GM11168 (cell line): Measurements from ENCODE around the gene C6orf47.

Experiments
- in situ Hi-C: fragments of 300-500 bp; cut with MboI; formaldehyde crosslinking; loops from one replicate; pipeline ENCODE4 v1.12.0; 2022; ENCODE audit warnings: low sequenced_read_pairs; ENCODE audit not compliant: unreplicated experiment

C6orf47 gene

DNA sequence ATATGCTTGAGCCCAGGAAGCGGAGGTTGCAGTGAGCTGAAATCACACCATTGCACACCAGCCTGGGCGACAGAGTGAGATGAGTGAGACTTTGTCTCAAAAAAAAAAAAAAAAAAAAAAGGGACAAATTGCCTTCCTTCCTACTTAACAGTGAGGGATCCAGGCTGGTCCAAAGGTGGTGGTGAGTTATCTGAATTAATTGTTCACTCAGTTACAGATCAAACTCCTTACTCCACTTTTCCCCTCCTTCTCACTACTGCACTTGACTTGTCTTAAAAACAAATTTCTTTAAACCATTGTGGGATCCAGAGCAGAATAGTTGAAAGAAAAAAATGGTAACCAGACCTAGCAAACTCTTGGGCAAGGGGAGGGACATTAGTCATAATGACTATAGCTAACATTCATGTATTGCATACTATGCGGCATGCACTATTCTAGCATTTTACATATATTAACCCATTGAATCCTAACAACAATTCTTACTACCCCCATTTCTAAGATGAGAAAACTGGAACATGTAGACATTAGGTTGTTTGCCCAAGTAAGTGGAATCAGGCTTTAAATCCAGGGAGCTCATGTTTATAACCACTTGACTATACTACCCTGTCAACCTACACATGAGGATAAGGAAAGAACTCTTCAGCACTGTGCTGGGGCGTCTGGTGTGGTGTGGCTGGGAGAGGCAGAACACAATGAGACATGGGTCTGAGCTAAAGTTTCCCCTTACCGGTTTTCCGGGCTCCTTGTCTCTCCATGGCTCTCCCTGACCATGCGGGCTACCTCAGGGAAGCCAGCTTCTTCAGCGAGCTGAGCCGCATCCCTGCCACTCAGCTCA lies 2.8 kb upstream of the C6orf47 start:
- in situ Hi-C loops, result no loop called here

DNA sequence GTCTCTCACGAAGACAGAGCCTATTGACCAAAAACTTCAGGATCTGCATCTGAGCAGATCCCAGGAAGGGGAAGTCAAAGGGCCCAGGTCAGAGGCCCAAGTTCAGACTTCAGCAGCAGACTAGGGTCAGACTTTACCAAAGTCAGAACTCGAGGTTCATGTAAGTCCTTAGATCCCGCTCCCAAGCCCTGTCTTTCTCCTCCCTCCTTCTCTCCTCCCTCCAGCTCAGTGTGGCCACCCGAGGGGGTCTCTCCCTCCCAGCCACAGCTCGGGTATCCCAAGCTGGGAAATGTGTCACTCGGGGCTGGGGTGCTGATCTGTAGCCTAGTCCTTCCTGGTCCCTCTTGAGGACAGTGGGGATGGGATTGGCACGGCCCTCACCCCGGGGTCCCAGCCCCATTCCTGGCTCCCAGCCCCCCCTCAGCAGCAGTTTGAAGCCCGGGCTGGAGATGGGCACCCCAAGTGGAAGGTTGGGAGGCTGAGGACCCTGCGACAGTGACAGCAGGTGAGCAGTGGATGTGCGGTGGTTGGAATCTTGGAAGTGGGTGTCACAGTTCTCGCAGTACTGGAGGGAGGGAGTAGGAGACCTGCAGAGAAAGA lies 1.6 kb upstream of the C6orf47 start:
- in situ Hi-C loops, result no loop called here

DNA sequence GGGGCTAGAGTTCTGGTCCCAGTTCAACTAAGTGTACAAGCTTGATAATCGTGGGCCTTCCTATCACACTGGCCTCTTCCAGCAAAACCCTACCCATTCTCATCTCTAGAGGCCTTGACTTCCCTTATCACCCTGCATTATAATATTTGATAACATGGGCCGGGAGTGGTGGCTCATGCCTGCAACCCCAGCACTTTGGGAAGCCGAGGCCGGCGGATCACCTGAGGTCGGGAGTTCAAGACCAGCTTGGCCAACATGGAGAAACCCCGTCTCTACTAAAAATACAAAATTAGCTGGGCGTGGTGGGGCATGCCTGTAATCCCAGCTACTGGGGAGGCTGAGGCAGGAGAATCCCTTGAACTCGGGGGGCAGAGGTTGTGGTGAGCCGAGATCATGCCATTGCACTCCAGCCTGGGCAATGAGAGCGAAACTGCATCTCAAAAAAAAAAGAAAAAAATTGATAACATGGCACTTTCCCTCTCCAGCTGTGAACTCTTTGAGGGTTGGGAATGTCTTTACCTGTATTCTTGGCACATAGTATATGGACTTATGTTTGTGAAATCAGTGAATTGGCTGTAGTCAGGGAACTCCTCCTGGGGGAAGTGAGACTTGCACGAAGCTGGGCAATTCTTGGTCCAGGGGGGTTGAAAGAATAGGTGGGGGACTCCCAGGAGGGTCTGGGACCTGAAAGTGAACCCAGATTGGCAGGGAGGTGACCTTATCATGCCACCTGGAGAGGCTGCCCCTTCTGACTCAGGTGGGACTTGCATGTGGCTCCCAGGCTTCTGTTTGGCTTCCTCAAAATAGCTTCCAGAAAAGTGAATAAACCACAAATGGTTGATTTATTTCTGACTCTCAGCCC lies 915 bp upstream of the C6orf47 start:
- in situ Hi-C loops, result no loop called here

DNA sequence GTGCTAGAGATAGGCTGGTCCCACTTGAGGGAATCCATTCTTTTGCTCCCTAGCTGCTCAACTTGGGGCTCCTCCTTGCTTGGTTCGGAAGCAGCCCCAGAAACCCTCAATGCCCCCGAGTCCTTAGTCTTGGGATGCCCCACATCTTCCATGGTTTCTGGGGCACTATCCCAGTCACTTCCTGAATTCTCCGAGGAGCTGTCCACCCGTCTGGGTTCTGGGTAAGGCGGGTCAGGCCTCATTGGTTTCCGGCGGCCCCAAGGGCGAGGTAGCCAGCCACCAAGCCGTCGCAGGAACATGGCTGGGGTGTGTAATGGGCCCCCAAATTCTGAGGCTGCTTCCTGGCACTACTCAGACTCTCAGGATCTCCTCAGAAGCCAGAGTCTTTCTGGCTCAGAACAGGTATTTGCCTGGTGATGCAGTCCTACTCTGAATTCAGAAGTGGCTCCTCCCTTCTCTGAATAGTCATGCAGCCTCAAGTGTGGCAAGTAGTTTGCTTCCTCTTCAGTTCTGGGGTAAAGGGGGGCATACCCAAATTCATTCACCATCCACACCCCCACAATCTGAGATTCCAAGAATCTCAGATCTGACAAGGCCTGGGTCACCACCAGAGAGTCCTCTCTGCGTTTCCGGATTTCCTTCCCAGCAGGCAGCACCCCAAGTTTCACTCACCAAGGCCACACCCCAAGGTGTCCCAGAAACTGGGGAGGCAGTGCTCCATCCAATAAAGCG lies 763 bp downstream of the C6orf47 start:
- in situ Hi-C loops, result no loop called here

DNA sequence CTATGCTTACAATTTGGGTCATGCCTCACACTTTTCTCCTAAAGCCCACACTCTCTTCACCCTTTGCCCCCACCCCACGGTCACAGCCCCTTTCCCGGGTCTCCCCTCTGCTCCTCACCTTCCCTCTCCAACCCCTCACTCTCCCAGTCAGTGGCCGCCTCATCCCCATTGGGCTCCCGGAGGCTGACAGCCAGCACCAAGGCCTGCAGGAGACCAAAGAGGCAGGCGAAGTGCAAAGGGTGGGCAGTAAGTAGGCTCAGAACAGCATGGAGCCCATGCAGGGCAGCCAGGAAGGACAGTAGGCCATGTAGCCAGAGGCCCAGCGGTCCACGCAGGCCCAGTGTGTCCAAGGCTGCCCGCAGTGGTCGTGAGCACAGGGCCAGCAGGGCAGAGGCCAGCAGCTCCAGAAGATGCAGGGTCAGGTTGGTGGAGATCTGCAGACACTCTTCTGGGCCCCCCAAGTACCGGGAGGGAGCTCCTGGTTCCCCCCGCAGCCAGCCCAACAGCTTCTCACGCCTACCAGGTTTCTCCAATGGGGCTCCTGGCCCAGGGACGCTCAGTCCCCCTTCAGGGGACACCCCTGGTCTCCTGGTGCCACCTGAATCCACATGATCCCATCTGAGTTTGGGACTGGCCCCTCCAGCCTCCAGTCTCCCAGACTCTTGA lies 1.5 kb downstream of the C6orf47 start:
- in situ Hi-C loops, result no loop called here

DNA sequence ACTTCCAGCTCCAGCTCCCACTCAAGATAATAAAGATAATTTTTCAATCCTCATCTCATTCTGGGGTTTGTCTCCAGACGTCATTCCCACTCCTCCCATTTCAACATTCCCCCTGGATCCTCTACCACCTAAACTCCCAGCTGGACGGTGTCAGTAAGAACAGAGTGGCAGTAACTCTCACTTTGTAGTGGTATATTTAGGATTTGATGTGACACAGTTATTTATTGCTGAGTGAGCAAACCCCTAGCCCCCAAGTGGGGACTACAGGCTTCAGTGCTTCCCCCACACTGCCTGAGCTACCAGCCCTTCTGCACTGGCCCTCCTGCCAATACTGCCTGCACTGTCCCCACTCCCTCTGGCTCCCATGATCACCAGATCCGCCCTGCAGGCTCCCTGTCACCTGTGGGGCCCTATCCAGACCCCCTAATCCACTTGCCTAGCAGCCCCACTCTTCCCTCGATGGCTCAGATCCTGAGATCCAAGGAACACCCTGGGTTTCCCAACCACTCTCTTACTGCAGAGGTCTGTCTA lies 2.4 kb downstream of the C6orf47 start:
- in situ Hi-C loops, result no loop called here

DNA sequence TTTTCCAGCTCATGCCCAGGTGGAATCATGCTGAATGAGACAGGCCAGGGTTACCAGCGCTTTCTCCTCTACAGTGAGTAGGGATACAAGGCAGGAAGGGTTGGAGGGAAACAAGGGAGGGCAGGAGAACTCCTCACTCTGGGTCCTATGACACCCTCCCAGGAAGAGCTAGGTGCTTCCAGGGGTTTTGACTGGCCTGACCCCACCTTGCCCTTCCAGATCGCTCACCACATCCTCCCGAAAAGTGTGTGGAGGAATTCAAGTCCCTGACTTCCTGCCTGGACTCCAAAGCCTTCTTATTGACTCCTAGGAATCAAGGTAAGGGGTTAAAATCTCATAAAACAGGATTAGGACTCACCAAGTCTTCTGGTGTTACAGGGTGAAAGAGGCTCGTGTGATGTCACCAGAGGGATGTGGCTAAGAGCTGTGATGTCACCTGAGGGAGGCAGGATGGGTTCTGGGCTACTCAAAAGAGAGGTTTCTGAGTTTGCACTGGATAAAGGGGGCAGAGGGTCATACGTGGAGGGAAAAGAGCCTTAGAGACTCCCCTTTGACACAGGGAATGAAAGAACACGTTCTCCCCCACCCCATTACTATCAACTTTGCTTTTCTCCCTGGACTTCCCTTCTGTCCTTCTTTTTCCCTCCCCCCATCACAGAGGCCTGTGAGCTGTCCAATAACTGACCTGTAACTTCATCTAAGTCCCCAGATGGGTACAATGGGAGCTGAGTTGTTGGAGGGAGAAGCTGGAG lies 3.0 kb downstream of the C6orf47 start:
- in situ Hi-C loops, result no loop called here

DNA sequence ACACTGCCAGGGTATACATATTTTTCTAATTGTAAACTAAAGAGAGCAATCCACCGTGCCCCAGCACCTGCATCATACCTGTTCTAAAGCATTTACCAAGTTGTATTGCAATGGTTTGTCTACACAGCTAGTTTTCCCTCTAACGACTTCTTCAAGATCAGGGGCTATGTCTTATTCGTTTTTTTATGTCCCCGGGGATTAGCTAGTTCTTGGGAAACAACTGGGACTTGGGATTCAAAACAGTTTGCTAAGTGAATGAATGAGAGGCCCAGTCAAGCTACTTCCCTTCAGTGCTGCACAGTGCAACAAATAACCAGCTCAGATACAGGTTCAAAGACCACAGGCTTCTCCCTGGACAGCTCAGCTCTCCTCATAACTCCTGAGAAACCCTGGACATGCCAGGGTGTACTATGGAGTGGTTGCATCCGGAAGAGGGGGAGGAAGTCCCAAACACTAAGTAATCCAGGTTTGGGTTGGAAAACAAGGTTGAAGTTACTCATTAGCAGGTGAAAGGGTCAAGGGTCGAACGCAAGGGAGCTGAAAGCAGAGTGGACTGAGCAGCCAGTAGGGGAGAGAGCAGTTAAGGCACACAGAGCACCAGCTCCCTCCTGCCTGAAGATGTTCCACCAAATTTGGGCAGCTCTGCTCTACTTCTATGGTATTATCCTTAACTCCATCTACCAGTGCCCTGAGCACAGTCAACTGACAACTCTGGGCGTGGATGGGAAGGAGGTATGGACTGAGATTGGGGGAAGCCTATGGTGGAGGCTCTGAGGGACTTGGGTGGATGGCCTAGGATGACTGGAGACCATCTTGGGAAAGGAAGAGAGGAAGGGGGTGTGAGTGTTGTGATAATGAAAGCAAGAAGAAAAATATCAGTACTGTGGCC lies 5.0 kb downstream of the C6orf47 start, which contains the start of gene APOM:
Gene APOM (plus strand): TSS at position 546 of the 889 bp plus-strand sequence. CDS start 73 bp downstream, at position 619.
- in situ Hi-C loops, result no loop called here

DNA sequence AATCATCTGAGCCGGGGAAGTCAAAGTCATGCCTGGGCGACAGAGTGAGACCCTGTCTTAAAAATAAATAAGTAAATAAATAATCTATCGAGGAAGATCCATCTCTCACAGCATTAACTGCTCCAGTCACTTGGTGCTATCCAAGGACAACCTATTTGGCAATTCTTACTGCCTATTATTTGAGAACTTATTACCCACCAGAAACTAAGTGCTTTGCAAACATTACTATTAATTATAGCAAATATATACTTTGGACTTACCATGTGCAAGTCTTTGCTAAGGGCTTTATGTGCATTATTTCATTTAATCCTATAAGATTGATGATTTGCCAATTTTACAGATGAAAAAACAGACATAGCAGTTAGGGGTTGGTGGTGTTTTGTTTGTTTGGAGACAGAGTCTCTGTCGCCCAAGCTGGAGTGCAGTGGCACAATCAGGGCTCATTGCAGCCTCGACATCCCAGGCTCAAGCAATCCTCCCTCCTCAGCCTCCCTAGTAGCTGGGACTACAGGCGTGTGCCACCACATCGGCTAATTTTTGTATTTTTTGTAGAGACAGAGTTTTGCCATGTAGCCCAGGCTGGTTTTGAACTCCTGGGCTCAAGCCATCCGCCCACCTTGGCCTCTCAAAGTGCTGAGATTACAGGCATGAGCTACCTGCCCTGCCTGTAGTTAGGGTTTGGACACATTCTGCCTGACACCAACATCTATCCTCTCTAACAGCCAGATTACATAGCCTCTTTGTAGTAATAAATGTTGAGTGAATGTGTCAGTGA lies 5.8 kb downstream of the C6orf47 start:
- in situ Hi-C loops, result no loop called here

DNA sequence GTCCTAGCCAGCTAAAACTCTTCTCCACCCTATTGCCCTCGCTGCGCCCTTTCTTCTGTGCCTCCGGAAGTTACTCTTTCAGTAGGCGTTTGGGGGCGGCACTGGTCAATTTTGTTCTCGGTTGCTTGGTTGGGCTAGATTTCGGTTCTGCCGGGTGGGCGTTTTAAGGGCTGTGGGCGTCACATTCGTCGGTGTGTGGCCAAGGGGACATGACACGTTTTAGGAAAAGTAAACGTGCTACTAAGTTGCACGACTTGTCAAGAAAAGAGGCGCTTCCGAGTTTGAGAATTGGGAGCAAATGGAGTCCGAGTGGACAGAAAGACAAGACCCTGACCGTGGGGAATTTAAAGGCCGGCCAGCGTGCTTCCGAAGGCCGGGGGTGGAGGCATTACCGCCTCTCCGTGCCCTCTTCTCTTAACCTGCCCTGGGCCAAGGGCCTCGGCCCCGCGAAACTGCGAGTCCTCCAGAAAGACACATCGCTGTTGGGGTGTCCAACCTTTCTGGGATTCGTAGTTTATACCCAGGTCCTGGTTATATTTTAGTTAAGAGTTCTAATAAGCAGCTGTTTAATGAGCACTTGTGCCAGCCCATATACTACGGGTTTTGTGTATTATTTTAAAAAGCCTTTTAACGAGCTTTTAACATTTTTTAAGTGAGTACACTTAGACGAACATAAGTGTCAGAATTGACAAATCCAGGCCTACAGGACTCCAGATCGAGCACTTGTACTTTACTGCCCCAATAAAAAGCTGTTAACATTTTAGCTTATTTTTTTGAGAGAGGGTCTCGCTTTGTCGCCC lies 7.5 kb downstream of the C6orf47 start:
- in situ Hi-C loops, result no loop called here

DNA sequence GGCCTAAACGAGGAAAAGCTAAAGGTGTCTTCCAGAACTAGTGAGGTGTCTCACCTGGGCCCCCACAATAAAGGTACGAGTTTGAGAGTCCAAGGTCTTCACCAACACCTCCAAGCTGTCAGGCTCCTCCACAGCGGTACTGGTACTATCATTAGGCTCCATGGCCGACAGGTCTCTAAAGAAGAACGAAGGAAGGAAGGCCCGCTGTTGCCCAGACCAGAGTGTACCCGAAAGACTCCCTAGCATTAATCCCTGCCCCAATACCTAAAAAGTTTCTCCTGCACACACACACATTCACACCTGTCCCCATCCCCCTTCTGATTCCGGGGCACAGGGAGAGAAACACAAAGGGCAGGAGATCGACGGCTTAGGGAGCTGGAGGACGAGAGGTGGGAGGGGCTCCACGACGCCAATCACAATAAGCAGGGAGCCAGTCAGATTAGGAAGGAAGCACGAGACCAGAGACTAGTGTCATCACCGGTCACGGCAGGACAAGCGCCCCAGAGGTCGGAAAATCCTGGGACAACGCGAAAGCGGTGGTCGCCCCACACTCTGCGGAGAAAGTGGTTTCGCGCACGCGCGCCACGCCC lies 8.9 kb downstream of the C6orf47 start:
- in situ Hi-C loops, result no loop called here

DNA sequence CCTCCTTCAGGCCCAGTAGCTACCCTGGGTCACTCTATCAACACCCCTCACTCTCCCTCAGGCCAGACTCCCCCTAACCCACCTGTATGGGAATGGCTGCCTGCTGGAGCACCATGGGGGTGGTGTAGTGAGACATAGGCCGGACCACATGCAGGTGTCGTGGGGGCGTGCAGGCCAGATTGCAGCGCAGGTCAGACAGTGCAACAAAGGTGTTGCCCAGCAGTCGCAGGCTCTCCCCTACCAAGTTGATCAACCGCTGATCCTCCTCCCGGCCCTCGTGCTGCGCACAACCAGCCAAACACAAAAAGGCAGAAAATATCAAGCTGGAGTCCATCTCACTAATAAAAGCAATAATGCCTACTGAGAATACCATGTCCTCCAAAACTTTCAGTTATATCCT lies 15.3 kb downstream of the C6orf47 start:
- in situ Hi-C loops, result no loop called here

DNA sequence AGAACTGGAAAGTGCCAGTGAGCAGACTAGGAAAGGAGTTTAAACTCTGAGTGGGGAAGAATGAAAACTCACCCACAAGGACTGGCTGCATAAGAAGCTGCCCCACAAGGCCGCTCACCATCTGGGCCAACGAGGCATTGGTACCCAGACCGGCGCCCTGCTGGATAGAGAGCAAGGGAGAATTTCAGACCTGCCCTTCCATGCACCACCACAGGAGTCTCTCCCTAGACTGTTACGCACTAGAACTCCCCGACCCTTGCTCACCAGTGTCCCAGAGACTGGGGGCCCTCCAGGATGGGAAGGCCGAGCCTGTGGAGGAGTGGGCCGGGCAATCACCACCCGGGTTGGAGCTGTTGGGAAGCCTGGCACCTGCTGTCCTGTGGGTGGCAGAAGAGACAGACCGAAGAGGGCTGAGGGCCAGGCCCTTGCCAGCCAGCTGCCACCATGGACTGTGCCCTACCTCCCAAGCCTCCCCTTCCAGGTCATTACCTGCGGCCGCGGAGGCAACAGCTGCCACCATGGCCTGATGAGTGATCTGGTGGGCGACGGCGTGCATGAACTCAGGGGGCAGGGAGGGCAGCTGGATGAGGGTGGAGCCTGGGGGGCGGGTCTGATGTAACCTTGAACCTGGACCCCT lies 16.6 kb downstream of the C6orf47 start:
- in situ Hi-C loops, result no loop called here

DNA sequence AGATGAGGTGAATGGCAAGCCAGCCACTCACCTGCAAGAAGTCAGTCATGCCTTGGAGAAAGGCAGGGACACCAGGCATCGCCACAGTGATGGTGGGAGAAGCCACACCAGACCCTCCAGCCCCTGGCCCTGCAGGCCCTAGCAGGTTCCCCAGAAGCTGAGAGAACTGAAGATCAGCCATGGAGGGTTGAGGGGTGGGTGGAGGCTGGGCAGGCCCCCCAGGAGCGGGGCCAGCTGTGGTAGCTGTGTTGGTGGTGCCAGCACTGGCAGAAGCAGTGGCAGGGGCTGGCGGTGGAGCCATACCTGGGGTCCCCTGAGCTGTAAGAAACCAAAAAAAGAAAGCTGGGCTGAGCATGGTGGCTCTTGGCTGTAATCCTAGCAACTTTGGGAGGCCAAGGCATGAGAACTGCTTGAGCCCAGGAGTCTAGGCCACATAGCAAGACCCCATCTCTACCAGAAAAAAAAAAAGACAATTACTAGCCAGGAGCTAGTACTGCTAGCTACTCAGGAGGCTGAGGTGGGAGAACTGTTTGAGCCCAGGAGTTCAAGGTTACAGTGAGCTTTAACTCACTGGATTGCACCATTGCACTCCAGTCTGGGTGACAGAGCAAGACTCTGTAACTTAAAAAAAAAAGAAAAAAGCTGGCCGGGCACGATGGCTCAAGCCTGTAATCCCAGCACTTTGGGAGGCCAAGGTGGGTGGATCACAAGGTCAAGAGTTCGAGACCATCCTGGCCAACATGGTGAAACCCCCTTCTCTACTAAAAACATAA lies 17.6 kb downstream of the C6orf47 start:
- in situ Hi-C loops, result no loop called here

DNA sequence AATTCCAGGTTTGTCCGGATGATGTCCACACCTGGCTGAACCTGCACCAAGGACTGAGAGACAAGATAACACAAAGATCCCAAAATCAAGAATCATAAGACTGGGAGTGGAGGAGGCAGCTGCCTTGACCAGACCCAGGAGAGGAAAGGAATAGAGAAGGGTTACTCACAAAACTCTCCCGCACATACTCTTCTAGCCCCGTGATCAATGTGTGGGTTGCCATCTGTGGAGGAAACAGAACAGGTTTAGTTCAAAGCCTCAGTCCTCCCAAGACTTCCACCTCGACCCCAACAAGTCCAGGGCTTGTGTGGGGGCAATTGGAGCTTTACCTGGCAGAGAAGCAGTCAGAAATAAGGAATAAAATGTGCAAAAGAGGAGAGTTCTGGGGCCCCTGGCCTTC lies 19.2 kb downstream of the C6orf47 start:
- in situ Hi-C loops, result no loop called here
